ENCODE data around the gene FOXK2. TPM values are rescaled to one million over a fixed set of nuclear protein-coding genes. Genes with fewer than 3 reads are reported as not detected.

Gene FOXK2
- total RNA-seq, 1 experiment from 2014 or later = 78.9 TPM

DNA sequence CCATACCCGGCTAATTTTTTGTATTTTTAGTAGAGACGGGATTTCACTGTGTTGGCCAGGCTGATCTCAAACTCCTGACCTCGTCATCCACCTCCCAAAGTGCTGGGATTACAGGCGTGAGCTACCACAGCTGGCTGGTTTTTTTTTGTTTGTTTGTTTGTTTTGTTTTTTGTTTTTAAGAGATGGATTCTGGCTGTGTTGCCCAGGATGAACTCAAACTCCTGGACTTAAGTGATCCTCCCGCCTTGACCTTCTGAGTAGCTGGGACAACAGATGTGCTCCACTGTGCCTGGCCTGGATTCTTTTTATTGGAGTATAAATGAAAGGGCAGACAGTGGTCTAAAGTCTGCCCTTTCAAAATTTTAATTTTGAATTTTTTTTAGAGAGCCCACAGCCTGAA is 44.7 kb downstream of the FOXK2 start:
- peaks cover 58% of the 10 kb centered on the region for H3K79me2 ChIP-seq (ENCODE audit: low read depth)
- H3K9me3 ChIP-seq (ENCODE audit: insufficient read depth, low read depth) = no peaks in the 10 kb centered on the region
- peaks cover 44% of the 10 kb centered on the region for H4K20me1 ChIP-seq (ENCODE audit: insufficient read depth)
- no peak for TF ChIP-seq EZH2 (IDR thresholded peaks at IDR 0.05; ENCODE audit: low read depth)
- TF ChIP-seq, protein P1, sequence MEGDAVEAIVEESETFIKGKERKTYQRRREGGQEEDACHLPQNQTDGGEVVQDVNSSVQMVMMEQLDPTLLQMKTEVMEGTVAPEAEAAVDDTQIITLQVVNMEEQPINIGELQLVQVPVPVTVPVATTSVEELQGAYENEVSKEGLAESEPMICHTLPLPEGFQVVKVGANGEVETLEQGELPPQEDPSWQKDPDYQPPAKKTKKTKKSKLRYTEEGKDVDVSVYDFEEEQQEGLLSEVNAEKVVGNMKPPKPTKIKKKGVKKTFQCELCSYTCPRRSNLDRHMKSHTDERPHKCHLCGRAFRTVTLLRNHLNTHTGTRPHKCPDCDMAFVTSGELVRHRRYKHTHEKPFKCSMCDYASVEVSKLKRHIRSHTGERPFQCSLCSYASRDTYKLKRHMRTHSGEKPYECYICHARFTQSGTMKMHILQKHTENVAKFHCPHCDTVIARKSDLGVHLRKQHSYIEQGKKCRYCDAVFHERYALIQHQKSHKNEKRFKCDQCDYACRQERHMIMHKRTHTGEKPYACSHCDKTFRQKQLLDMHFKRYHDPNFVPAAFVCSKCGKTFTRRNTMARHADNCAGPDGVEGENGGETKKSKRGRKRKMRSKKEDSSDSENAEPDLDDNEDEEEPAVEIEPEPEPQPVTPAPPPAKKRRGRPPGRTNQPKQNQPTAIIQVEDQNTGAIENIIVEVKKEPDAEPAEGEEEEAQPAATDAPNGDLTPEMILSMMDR (conservative IDR thresholded peaks at IDR 0.05) = no peak
- no peaks in the 10 kb centered on the region for H3F3A ChIP-seq (ENCODE audit: insufficient read depth, low read depth)
- H3K36me3 ChIP-seq (ENCODE audit: low read depth) = no peaks in the 10 kb centered on the region; the same call in 1 of the 2 replicates
- ChIA-PET CTCF (no interaction called here), POLR2A (ENCODE audit: unreplicated experiment) (no interaction called here)
- TSS peak; percentile 10 for BruUV-seq (replicated peaks)
- H3K4me2 ChIP-seq = no peak overlapping the region
- no peak overlapping the region for H3K4me3 ChIP-seq
- no peak overlapping the region for H2AFZ ChIP-seq
- no peaks in the 10 kb centered on the region for H3K9me2 ChIP-seq (ENCODE audit: insufficient read depth)
- H3K27me3 ChIP-seq (ENCODE audit: insufficient read depth, low read depth) = no peaks in the 10 kb centered on the region
- H3K27ac ChIP-seq = no peak overlapping the region
- DNase-seq = no peak
- H3K4me1 ChIP-seq (replicated peaks; ENCODE audit: insufficient read depth) = 0 out of 2 replicates have a peak, but pooled peaks cover 5% of the 10 kb centered on the region
- intact Hi-C loops (cut with micrococcal nuclease; ENCODE audit: unreplicated experiment) = no loop called here

DNA sequence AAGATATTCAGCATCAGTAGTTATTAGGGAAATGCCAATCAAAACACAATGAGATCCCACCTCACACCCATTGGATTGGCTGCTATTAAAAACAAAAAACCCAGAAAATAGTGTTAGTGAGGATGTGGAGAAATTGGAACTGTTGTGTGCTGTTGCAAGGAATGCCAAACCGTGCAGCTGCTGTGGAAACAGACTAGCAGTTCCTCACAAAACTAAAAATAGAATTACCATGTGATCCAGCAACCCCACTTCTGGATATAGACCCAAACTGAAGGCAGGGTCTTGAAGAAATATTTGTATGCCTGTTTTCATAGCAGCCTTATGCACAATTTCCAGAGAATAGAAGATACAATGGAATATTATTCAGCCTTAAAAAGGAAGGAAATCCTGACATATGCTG is 46.0 kb downstream of the FOXK2 start:
- Histone ChIP-seq H2AFZ (no peak overlapping the region), H3K27ac (no peak overlapping the region), H3F3A (ENCODE audit: insufficient read depth, low read depth) (no peaks in the 10 kb centered on the region), H4K20me1 (ENCODE audit: insufficient read depth) (peaks cover 37% of the 10 kb centered on the region), H3K79me2 (ENCODE audit: low read depth) (peaks cover 47% of the 10 kb centered on the region), H3K9me3 (ENCODE audit: insufficient read depth, low read depth) (no peaks in the 10 kb centered on the region), H3K4me2 (no peak overlapping the region), H3K36me3 (ENCODE audit: low read depth) (no peaks in the 10 kb centered on the region; the same call in 1 of the 2 replicates), H3K4me3 (no peak overlapping the region), H3K27me3 (ENCODE audit: insufficient read depth, low read depth) (no peaks in the 10 kb centered on the region), H3K4me1 (replicated peaks; ENCODE audit: insufficient read depth) (0 out of 2 replicates have a peak, but pooled peaks cover 5% of the 10 kb centered on the region), H3K9me2 (ENCODE audit: insufficient read depth) (no peaks in the 10 kb centered on the region)
- CTCF ChIA-PET = no interaction called here
- TF ChIP-seq, protein P1 (conservative IDR thresholded peaks at IDR 0.05) = no peak
- TF ChIP-seq EZH2 (IDR thresholded peaks at IDR 0.05; ENCODE audit: low read depth) = no peak
- POLR2A ChIA-PET (ENCODE audit: unreplicated experiment) = no interaction called here
- BruUV-seq (replicated peaks) = no TSS peak
- intact Hi-C loops (cut with micrococcal nuclease; ENCODE audit: unreplicated experiment) = no loop called here
- no peak for DNase-seq

DNA sequence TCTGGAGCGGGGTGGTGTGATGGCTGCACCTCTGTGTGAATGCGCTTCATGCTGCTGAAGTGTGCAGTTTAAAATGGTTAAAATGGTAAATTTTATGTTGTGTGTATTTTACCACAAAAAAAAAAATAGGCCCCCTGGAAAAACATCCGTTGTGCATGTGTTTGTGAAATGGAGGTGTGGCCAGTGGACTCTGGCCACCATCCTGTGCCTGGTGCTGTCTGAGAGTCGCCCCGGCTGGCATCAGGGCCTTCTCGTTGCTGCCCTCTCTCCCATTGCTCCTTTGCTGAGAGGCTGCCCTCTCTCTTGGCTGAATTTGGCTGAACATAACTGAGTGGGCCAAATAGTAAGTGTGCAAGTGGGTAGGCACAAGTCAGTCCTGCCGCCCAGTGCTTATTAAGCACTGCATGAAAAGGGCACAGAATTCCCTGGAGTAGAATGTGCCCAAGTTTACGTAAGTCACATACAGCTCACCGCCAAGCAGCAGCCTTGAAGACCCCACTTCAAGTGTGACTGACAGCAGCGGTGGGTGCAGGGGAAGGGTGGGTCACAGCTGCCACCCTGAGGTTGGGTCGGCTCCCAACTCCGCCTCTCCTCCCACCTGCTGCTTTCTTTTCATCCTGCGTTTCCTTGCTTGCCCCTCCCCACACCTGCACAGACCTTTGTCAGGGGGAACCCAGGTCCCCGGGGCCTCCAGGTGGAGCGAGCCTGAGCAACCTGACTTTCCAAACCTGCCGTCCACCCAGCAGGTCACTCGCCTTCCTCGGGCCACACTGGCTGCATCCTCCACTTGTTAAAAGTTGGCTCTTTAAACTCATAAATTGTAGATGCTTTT is 46.8 kb downstream of the FOXK2 start:
- no peak overlapping the region for H3K27ac ChIP-seq
- POLR2A ChIA-PET (ENCODE audit: unreplicated experiment) = no interaction called here
- H3K4me3 ChIP-seq = no peak overlapping the region
- no peaks in the 10 kb centered on the region for H3K9me3 ChIP-seq (ENCODE audit: insufficient read depth, low read depth)
- H3K36me3 ChIP-seq (ENCODE audit: low read depth) = no peaks in the 10 kb centered on the region; the same call in 1 of the 2 replicates
- H2AFZ ChIP-seq = no peak overlapping the region
- CTCF ChIA-PET = no interaction called here
- H3K79me2 ChIP-seq (ENCODE audit: low read depth) = peaks cover 39% of the 10 kb centered on the region
- no peaks in the 10 kb centered on the region for H3K9me2 ChIP-seq (ENCODE audit: insufficient read depth)
- intact Hi-C loops (cut with micrococcal nuclease; ENCODE audit: unreplicated experiment) = no loop called here
- peaks cover 29% of the 10 kb centered on the region for H4K20me1 ChIP-seq (ENCODE audit: insufficient read depth)
- 0 out of 2 replicates have a peak, but pooled peaks cover 5% of the 10 kb centered on the region for H3K4me1 ChIP-seq (replicated peaks; ENCODE audit: insufficient read depth)
- no peak overlapping the region for H3K4me2 ChIP-seq
- BruUV-seq (replicated peaks) = no TSS peak
- TF ChIP-seq, protein P1 (conservative IDR thresholded peaks at IDR 0.05) = no peak
- TF ChIP-seq EZH2 (IDR thresholded peaks at IDR 0.05; ENCODE audit: low read depth) = no peak
- DNase-seq = no peak
- H3F3A ChIP-seq (ENCODE audit: insufficient read depth, low read depth) = no peaks in the 10 kb centered on the region
- H3K27me3 ChIP-seq (ENCODE audit: insufficient read depth, low read depth) = no peaks in the 10 kb centered on the region

Data from PC-9 (cell line).